GM12892 (cell line): ENCODE measurements around the gene SSH2.

Experiments
- POLR2A ChIP-seq: IDR thresholded peaks from 2 replicates; pipeline ENCODE4 v1.6.1; 2011; ENCODE audit warnings: low read depth, low read length, control low read depth
- POLR2AphosphoS5 ChIP-seq: IDR thresholded peaks from 2 replicates; pipeline ENCODE4 v1.6.1; 2011; ENCODE audit warnings: low read depth, low read length, control low read depth
- TAF1 ChIP-seq: IDR thresholded peaks from 2 replicates; pipeline ENCODE4 v1.6.1; 2011; ENCODE audit warnings: low read depth, mild to moderate bottlenecking, control low read depth, low read length, borderline replicate concordance

DNA sequence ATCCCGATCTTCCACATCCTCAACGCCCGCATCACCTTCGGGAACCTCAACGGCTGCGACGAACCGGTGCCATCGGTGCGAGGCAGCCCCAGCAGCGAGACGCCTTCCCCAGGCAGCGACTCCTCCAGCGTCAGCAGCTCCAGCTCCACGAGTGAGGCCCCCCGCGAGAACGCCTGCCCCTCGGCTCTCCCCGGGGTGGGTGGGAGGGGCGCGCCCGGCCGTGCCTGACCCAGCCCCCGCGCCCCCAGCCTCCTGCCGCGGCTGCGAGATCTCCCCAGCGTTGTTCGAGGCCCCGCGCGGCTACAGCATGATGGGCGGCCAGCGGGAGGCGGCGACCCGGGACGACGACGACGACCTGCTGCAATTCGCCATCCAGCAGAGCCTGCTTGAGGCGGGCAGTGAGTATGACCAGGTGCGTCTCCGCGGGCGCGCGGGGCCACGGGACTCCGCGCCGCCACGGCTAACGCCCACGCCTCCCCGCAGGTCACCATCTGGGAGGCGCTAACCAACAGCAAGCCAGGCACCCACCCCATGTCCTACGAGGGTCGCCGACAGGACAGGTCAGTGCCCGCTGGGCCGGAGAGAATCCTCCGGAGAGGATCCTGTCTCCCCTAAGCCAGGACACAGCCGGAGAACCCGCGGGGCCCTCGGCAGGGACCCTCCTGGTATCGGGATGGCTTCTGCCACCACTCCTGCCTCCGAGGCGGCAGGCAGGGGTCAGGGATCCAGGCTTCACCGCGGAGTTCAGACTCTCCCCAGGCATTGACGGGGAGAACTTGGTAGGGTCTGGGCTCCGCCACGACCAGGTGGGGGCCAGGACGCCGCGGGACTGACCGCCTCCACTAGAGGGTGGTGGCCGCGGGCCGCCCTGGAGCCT is 317.4 kb downstream of the SSH2 start:
- TF ChIP-seq TAF1 = no peak
- no peak for TF ChIP-seq POLR2A
- TF ChIP-seq POLR2AphosphoS5 = no peak
